HG03575 (cell line): Measurements from ENCODE around the gene TRIM47.
"Not testable (repeated sequence)": the region's sequence is repeated elsewhere in the genome, so short reads cannot be mapped to it uniquely, and the experiment has no call there.

ENCODE experiments used
- ATAC-seq: cut with Tn5 transposase; IDR thresholded peaks from one replicate; pipeline ENCODE4 v1.9.1; 2021; ENCODE audit not compliant: unreplicated experiment, insufficient number of reproducible peaks, low FRiP score; ENCODE audit errors: extremely low read depth

The TRIM47 gene

DNA sequence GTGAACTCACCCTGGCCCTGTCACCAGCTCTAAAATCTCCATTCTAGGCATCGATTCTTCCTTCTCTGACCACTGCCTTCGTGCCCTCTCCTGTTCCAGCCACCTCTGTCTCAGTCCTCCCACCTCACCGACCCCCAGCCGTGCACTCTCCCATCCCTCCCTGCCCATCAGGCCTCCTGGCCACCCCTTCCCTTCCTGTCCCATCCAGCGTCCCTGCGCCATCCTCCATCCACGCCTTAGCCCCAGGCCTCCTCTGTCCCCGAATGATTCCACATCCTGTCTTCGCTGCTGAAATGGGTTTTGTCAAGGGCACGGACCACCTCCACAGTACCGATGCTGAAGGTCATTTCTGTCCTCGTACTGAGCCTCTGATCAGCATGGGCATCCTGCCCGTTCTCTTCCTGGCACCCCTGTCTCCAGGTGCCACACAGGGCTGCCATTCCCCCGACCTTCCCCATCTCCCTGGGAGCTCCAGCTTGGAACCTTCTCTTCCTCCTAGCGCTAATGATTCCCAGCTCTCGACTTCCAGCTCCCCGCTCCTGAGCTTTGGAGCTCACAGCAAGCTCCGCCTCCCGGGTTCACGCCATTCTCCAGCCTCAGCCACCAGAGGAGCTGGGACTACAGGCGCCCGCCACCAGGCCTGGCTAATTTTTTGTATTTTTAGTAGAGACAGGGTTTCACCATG, 15.8 kb upstream of the TRIM47 start:
- ATAC-seq, result no peak

DNA sequence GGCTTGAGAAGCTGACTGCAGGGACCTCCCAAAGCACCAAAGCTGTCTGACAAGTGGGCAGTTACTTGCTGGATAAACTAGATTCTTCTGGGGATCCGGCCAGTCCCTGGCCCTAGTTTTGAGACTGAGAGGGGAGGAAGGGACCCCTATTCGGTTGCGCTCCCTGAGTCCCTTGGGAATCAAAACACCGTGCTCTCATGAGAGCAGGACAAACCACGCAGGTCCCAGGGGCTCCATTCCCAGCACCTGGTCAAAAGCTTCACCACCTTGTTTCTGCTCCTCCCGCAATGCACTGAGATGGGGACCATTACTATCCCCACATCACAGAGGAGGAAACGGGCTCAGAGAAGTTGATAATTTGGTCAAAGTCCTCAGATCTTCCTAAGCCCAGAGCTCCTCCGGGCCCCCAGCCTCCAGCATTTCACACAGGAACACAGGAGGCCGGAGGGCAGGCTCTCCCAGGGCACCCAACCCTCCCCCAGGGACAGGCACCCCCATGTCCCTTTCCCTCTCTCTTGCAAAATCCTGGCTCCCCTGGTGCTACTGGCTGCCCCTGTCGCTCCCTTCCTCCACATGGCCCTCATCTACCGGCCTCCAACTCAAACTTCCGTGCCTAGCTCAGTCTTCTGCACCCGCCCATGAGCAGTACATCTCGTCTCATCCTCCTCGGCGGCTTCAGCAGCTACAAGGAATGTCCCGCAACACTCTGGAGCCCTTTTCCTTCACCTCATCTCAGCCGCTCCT, 15.1 kb upstream of the TRIM47 start:
- ATAC-seq, result no peak

DNA sequence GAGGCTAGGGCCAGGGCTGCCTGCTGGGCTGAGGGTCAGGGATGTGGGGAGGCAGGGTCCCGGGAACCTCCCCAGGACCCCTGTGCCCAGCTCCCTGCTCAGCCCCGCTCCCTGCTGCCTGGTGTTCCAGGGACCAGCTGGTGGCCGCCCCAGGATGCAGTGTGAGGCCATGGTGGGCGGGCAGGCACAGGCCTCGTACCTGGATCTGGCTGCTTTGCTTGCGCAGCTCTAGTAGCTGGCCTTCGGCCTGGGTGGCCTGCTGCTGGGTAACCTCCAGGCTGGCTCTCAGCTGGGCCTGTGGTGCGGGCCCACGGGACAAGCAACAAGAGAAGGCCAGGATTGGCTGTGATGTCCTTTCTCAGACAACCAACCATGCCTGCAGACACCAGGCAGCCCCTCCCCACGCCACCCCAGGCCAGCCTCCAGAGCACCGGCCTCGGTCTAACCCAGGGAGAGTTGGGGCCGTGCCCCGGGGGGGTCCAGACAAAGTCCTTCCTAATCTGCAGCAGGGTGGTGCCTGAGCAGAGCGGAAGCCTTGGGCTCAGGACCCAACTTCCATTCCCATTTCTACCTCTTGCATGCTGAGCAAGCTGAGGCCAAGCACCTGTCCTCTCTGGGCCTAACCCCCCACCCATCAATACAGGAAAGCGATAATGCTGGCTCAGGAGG, 14.3 kb upstream of the TRIM47 start:
- ATAC-seq, result no peak

DNA sequence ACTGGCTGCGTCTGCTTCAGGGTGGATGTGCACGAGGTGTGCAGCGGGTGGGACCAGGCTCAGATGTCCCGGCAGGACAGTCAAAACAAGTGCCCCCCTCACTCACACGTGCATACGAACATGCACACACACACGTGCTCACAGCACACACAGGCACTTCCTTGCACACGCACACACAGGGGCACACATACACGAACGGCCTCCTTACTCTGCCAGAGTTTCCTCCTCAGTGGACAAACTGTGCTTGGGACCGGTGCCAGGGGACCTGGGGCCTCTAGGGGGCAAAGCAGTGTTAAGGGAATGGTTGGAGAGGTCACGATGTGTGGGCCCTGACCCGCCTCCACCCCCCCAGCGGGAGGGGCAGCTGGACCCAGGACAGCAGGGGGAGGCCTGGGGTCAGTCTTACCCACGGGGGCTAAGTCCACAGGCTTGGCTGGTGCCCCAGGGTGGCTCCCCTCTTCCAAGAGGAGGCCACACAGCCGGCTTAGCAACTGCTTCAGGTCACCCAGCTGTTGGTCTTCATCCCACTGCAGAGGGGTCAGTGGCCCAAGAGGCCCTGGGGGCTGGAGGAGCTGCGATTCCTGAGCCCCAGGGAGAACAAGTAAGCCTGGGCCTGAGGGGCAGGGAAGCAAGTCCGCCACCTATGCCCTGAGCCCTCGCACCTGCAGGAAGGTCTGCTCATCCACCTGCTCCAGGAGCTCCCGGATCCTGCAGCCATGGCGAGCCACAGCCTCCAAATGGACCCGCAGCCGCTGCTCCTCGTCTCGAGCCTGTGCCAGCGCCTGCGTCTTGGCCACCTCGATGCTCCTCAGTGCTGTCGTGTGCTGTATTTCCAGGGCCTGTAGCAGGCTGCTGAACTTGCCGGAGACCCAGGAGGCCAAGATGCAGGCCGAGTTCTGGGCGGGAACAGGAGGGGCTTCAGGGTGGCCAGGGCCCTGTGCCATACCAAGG, 13.5 kb upstream of the TRIM47 start:
- no peak for ATAC-seq

DNA sequence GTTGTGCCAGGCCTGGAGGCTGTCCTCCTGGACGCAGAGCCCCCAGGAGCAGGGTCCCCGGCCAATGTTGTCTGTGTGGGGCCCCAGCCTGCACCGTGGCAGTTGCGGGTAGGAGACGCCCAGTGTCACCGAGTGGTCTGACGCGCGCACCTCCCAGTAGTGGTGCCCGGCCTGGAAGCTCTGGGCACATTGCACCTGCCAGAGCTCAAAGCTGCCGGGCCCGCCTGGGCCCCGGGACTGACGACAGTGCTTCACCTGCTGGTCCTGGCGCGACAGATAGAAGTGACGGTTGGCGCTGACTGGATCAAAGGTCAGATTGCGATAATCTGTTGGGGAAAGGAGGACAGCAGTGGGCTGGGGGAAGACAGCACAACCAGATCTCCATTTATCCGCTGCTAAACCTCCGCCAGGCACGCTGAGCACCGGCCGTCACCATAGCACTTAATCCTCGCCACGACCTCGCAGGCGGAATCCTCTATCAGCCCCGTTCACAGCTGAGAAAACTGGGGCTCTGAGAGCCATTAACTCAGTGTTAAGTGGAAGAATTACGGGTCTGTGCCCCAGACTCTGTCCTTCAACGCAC, 12.7 kb upstream of the TRIM47 start:
- no peak for ATAC-seq

DNA sequence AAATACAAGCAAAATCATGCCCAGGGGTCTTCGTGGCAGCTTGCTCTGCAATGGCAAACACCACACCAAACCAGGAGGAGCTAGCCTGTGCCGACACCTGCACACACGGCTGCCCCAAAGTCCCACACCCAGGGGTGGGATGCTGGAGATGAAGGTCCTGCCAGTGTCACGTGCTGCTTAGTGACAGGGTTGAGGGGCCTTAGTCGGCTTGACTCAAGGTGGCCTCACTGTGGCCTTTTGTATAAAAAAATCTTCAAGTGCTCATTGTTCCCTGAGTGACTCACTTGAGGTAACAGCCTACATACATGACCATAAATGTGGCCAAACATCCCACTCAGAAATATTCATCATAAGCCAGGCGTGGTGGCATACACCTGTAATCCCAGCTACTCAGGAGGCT, 11.1 kb upstream of the TRIM47 start:
- ATAC-seq, result no peak

DNA sequence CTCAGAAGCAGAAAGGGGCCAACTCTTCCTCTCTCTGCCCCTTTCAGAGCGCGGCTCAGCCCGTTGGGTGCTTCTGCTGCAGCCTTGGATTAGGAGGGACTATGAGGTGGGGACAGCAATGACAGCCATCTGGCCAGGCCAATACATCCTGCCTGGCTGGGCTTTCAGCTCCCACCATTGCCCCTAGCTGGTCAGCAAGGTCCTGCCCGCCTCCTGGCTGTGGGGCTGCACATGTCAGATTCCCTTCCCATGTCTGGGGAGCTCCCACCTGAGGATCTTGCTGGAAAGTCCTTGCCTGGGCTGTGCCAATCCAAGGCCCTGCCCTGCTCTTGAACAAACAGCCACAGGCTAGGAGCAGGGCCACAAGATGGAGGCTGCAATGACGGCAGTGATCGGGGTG, 10.1 kb upstream of the TRIM47 start:
- ATAC-seq, result no peak

DNA sequence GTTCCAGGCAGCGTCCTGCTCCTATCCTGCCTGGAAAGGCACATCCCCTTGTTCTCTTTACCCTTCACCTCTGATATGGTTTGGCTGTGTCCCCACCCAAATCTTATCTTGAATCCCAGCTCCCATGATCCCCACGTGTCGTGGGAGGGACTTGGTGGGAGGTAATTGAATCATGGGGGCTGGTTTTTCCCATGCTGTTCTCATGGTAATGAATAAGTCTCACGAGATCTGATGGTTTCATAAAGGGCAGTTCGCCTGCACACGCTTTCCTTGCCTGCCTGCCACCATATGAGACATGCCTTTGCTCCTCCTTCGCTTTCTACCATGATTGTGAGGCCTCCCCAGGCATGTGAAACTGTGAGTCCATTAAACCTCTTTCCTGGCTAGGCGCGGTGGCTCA, 7.5 kb upstream of the TRIM47 start:
- not testable (repeated sequence) for ATAC-seq

DNA sequence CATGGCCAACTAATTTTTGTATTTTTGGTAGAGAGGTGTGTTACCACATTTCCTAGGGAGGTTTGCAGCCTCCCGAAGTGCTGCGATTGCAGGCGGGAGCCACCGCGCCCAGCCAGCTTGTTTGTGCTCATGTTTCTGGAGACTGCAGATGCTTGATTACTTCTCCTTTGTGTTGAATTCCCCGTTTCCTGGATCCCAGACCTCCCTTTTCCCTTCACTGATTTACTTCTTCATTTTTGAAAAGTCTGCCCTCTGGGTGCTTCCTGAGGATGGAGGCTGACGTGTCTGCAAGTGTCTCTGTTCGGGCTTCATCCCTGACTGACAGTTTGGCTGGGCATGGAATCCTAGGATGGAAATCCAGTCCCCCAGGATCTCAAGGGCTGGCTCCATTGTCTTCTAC, 7.0 kb upstream of the TRIM47 start:
- ATAC-seq, result no peak

DNA sequence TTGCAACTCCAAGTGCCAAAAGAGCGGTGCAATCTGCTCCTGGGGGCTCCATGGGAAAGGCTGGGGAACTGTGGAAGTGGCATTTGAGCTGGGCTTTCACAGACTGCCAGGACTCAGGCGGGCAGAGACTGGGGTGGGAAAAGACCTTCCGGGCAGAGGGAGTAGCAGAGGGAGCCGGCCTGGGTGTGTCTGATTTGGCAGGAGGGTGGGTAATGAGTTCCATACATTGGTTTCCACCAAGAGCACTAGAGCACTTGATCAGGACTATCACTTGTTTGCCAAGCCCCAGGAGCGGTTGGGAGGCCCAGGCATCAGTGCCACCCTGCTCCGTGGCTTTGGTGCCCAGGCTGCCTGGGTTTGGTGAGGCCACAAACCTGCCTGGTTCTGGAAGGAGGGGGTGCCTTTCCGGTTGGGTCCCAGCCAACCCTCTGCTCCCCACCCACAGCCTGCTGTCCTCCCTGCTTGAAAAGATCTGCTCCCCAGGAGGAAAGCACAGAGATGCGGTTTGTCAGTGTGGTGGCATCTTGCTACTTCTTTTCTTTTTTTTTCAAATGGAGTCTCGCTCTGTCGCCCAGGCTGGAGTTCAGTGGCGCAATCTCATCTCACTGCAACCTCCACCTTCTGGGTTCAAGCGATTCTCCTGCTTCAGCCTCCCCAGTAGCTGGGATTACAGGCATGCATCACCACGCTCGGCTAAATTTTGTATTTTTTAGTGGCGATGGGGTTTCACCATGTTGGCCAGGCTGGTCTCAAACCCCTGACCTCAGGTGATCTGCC, 3.5 kb upstream of the TRIM47 start:
- ATAC-seq, result no peak

DNA sequence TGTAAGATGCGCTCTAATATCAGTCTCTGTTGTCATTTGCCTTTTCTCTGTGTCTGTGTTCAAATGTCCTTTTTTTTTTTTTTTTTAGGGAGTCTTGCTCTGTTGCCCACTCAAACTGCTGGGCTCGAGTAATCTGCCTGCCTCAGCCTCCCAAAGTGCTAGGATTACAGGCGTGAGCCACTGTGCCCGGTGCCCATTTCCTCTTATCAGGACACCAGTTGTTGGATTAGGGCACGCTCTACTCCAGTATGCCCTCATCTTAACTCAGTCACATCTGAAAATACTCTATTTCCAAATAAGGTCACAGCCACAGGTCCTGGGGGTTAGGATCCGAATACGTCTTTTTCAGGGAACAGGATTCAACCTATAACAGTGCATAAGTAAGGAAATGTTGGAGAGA, 1.9 kb upstream of the TRIM47 start:
- no peak for ATAC-seq

DNA sequence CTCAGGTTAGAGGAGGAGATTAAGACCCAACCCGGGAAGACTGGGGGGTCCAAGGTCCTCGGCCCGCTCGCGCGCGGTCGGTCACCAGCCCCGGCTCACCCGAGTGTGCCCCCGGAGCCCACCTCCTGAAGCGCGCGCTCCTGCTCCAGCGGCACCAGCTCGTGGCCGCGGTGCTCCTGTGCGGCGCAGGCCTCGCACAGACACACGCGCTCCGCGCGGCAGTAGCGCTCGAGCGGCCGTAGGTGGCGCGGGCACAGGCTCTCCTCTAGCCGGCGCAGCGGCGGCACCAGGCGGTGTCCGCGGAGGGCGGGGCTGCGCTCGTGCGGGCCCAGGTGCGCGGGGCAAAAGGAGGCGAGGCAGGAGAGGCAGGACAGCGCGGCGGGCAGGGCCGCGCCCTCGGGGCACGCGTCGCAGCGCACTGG, 618 bp downstream of the TRIM47 start:
- no peak for ATAC-seq

DNA sequence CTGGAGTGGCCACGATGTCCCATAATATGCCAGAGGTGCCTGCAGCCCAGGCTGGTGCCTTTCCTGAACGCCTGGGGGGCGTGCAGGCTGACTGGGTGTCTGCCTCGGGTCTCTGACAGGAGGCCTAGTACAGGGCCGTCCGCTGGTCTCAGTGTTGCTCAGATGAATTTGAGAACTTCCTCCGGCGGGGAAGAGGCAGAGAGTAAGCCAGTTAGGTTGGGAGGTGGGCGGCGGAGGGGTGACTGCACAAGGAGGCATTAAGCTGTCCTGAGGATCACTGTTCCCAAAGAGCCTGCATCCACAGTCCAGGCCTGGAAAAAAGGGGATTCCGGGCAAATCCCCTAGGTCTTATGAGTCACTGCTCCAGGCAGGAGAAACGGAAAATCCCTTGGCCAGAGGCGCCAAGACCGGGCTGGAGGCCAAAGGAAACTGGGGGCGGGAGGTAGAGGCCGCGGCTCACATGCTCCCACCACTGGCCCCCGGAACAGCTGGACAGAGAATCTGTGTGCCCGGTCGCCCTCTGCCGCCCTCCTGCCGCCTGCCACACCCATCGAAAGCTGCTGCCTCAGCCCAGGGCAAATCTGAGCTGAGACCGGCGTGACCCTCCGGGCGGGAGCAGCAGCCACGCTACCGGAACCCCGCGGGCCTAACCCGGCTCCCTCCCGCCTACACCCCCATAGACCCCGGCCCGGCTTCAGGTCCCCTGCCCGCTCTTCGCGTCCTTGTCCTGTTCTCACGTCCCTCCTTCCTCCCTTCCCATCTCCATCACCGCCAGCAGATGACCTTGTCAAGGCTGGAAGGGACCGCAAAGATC, 1.2 kb downstream of the TRIM47 start:
- no peak for ATAC-seq

DNA sequence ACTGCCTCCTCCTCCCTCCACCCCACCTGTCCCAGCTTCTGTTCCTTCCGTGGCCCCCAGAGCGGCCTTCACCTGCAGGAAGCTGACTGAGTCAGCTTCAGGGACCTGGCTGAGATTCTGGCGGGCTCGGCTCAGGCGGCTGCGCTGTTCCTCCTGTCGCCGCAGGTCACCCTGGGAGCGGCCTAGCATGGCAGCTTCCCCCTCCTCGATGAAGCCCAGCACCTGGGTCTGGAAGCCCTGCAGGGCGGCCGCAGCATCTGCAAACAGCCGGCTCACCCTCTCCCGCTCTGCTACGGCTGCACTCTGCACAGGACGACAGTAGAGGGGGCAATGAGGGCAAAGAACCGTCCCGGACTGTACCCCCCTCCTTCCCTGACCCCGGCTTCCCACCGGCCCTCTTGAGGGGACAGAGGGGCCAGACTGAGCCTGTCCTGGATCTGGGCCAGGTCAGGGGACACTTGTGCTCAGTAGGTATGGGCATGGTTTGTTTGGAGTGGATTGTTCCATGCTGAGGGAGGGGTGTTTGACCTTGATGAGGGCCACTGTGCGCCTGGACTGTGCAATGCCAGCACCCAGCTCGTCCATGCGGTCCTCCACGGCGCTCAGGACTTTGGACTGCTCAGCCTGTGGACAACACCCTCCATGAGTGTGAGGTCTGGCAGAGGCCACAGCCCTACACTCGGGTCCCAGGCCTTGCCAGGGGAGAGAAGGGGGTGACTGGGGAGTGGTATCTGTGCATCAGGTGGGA, 2.0 kb downstream of the TRIM47 start:
- ATAC-seq, result no peak

DNA sequence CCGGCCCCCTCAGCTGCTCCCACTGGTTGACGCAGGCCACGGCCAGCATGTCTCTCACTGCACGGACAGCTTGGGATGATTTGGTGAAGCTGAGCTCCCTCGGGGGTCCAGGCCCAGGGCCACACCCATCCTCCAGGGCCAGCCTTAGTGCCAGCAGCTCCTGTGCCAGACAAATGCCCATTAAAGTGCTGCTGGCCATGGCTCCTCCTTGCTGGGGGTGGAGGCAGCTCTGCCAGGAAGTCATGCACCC, 2.5 kb downstream of the TRIM47 start:
- ATAC-seq, result no peak

DNA sequence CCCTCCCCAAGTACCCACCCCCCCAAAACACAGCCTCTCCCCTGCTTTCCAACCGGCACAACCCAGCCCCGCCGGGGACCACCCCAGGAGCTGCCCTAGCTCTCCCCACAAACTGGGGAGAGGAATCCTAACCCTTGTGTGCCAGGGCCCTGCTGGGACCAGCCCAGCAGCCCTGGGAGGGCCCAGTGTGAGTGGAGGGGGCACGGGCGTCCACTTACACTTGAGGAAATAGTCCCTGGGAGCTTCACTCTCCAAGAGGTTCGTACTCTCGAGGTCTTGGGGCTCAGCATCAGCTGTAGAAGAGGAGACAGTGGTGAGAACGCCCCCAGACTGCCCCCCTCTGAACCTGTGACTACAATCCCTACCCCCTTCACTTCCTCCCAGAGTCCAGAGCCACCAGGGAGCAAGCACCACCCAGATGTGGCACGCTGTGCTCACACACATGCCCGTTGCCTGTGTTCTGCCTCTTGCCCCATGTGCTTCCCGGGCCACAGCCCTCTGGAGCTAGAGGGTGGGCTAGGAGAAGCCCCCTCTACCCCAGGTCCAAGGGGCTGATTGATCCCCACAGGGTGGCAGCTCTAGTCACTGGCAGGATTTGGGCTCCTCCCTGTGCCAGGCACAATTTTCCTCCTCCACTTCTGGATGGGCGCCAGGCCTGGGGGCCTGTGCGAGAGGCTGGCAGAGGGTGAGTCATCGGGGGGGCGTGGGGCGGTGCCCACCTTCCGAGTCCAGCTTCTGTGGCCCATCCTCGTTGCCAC, 3.0 kb downstream of the TRIM47 start:
- no peak for ATAC-seq
